NCI-H2107 treated with DMSO at 0.1 percent for 48 hours (cell line): ENCODE measurements around the gene OVCA2.
"Not testable (repeated sequence)": the region's sequence is repeated elsewhere in the genome, so short reads cannot be mapped to it uniquely, and the experiment has no call there.

Experiments
- DNase-seq: peaks from one replicate; lab custom pipeline; 2025; ENCODE audit not compliant: unreplicated experiment; lab: John Stamatoyannopoulos, UW

Gene OVCA2

GRCh38 chr17:2013220-2013993, 28.4 kb upstream of the OVCA2 start:
- not testable (repeated sequence) for DNase-seq

GRCh38 chr17:2013994-2014317, 27.9 kb upstream of the OVCA2 start:
- DNase-seq: no peak

GRCh38 chr17:2015314-2015713, 26.5 kb upstream of the OVCA2 start:
- no peak for DNase-seq

GRCh38 chr17:2016494-2016893, 25.3 kb upstream of the OVCA2 start:
- no peak for DNase-seq

GRCh38 chr17:2017274-2017941, 24.4 kb upstream of the OVCA2 start:
- DNase-seq: no peak

- DNase-seq: no peak
Observed at GRCh38 chr17:2018716-2019510, 22.9 kb upstream of the OVCA2 start.

- no peak for DNase-seq
Observed at GRCh38 chr17:2019723-2020122, 22.1 kb upstream of the OVCA2 start.

GRCh38 chr17:2020721-2021120, 21.1 kb upstream of the OVCA2 start:
- DNase-seq: no peak

- no peak for DNase-seq
Observed at GRCh38 chr17:2022647-2023240, 19.1 kb upstream of the OVCA2 start.

GRCh38 chr17:2023256-2023655, 18.6 kb upstream of the OVCA2 start:
- DNase-seq: no peak

- DNase-seq: no peak
Observed at GRCh38 chr17:2023692-2024571, 17.9 kb upstream of the OVCA2 start.

GRCh38 chr17:2024572-2025219, 17.1 kb upstream of the OVCA2 start:
- DNase-seq: no peak

- no peak for DNase-seq
Observed at GRCh38 chr17:2025220-2025621, 16.6 kb upstream of the OVCA2 start, which contains the start of gene RTN4RL1. Gene RTN4RL1 (minus strand): TSS chr17:2025334. CDS start chr17:2024865, 469 bp downstream.

- DNase-seq: no peak
Observed at GRCh38 chr17:2025622-2026309, 16.1 kb upstream of the OVCA2 start.

GRCh38 chr17:2027528-2028233, 14.1 kb upstream of the OVCA2 start:
- no peak for DNase-seq

- DNase-seq: no peak
Observed at GRCh38 chr17:2028234-2028614, 13.6 kb upstream of the OVCA2 start.

GRCh38 chr17:2028737-2029136, 13.1 kb upstream of the OVCA2 start:
- no peak for DNase-seq

GRCh38 chr17:2029911-2030778, 11.7 kb upstream of the OVCA2 start, which contains the start of gene DPH1:
Gene DPH1 (plus strand): TSS chr17:2030153. CDS start chr17:2030170, 17 bp downstream.
- peak; percentile 53 for DNase-seq
